Measurements from ENCODE around the gene LYPD5. TPM values are rescaled to one million over a fixed set of nuclear protein-coding genes. Genes with fewer than 3 reads are reported as not detected.
"Not testable (repeated sequence)": the region's sequence is repeated elsewhere in the genome, so short reads cannot be mapped to it uniquely, and the experiment has no call there.

The LYPD5 gene
- total and polyA plus RNA-seq, 11 donors = 0.34 to 7.9 (median 1.4) TPM

- Histone ChIP-seq H3K4me1 (peaks cover 0 to 65% (median 0%) of the 10 kb centered on the region in 12 donors), H3K27me3 (no peaks in the 10 kb centered on the region), H3K4me3 (no peak overlapping the region), H3K36me3 (peaks cover 0 to 4% (median 0%) of the 10 kb centered on the region in 9 donors), H3K27ac (peak overlapping the region in 1 of 12 donors; percentile 88), H3K9me3 (no peaks in the 10 kb centered on the region)
- no peak for DNase-seq
- WGBS, 4 donors = 67 to 83% (median 70%) methylated on average over 4 of the region's 4 CpGs
- ATAC-seq = no peak
- intact Hi-C loops (cut with DNase I) = no loop called here
- no peak for TF ChIP-seq POLR2A (IDR thresholded peaks at IDR 0.05)
- peak in 1 of 12 donors; percentile 6 for TF ChIP-seq CTCF (IDR thresholded peaks at IDR 0.05)
Measured at GRCh38 chr19:43766755-43767043, 35.5 kb downstream of the LYPD5 start.

GRCh38 chr19:43765109-43765876, 37.0 kb downstream of the LYPD5 start:
- H3K4me1 ChIP-seq = peaks cover 0 to 65% (median 0%) of the 10 kb centered on the region in 12 donors
- intact Hi-C loops (cut with DNase I) = no loop called here
- H3K27me3 ChIP-seq = no peaks in the 10 kb centered on the region
- no peak for TF ChIP-seq CTCF (IDR thresholded peaks at IDR 0.05)
- TF ChIP-seq POLR2A (IDR thresholded peaks at IDR 0.05) = no peak
- DNase-seq = peak in 3 of 5 donors; percentile 35 to 77 (median 72)
- no peaks in the 10 kb centered on the region for H3K9me3 ChIP-seq
- peaks cover 0 to 4% (median 0%) of the 10 kb centered on the region in 9 donors for H3K36me3 ChIP-seq
- ATAC-seq = peak; percentile 13 to 82 (median 74)
- H3K27ac ChIP-seq = peak overlapping the region in 7 of 12 donors; percentile 54 to 88 (median 59)
- no peak overlapping the region for H3K4me3 ChIP-seq
- 51 to 69% (median 58%) methylated on average over 11 to 16 of the region's 16 CpGs for WGBS, 4 donors

DNA sequence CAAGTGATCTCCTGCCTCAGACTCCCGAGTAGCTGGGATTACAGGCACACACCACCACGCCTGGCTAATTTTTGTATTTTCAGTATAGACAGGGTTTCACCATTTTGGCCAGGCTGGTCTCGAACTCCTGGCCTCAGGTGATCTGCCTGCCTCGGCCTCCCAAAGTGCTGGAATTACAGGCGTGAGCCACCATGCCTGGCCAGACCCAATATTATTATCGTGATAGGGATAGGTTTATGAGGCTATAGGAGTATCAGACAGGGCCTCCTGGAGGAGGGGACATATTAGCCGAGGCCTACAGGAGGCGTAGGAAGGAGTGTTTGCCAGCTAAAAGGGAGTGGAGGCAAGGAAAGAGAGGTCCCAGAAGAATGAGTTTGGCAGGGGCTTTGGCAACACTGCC, 37.6 kb downstream of the LYPD5 start:
- 80 to 83% (median 82%) methylated on average over 8 of the region's 8 CpGs for WGBS, 4 donors
- peak overlapping the region in 7 of 12 donors; percentile 51 to 88 (median 58) for H3K27ac ChIP-seq
- peaks cover 0 to 65% (median 0%) of the 10 kb centered on the region in 12 donors for H3K4me1 ChIP-seq
- H3K36me3 ChIP-seq; DNase-seq; H3K9me3 ChIP-seq; H3K4me3 ChIP-seq; intact Hi-C loops (cut with DNase I); H3K27me3 ChIP-seq: not testable (repeated sequence)
- peak in 2 of 4 donors; percentile 14 to 27 for ATAC-seq

- DNase-seq (peak in 2 of 5 donors; percentile 28 to 53), ATAC-seq (peak in 2 of 4 donors; percentile 44 to 46)
- Histone ChIP-seq H3K27me3 (no peaks in the 10 kb centered on the region), H3K27ac (peak overlapping the region in 1 of 12 donors; percentile 88), H3K4me1 (peaks cover 0 to 65% (median 0%) of the 10 kb centered on the region in 12 donors), H3K9me3 (no peaks in the 10 kb centered on the region), H3K36me3 (no peaks in the 10 kb centered on the region), H3K4me3 (no peak overlapping the region)
- TF ChIP-seq POLR2A (IDR thresholded peaks at IDR 0.05) (no peak), CTCF (IDR thresholded peaks at IDR 0.05) (no peak)
- 47 to 63% (median 55%) methylated on average over 3 of the region's 3 CpGs for WGBS, 4 donors
- intact Hi-C loops (cut with DNase I) = no loop called here
Measured at GRCh38 chr19:43763473-43763939, 38.7 kb downstream of the LYPD5 start.
